Transverse colon (tissue), 4 donors: ENCODE measurements around the gene CLCNKB. TPM values are rescaled to one million over a fixed set of nuclear protein-coding genes. Genes with fewer than 3 reads are reported as not detected.
A peak's percentile ranks its signal among the peaks of the same experiment; 100 is the strongest.
"Not testable (repeated sequence)": the region's sequence is repeated elsewhere in the genome, so short reads cannot be mapped to it uniquely, and the experiment has no call there.

ENCODE experiments used
- DNase-seq: peaks from one replicate; pipeline ENCODE4 v3.0.0-alpha.2; 2019
- H3K27ac ChIP-seq, 4 donors: fragments of 200-600 bp; sonication (generic); 2 replicates each; pipeline ENCODE4 v1.5.1; 2016 to 2018; ENCODE audit warnings: inconsistent platforms in 4 of 4
- H3K27me3 ChIP-seq: fragments of 200-600 bp; sonication (generic); 2 replicates; pipeline ENCODE4 v1.5.1; 2017; ENCODE audit warnings: inconsistent platforms
- H3K36me3 ChIP-seq, 4 donors: fragments of 200-600 bp; sonication (generic); 2 replicates each; pipeline ENCODE4 v1.5.1; 2017 to 2019; ENCODE audit warnings: inconsistent platforms in 4 of 4
- H3K4me1 ChIP-seq, 4 donors: fragments of 200-600 bp; sonication (generic); 2 replicates each; pipeline ENCODE4 v1.5.1; 2017 to 2020; ENCODE audit warnings: inconsistent platforms in 4 of 4
- H3K4me3 ChIP-seq, 4 donors: fragments of 200-600 bp; sonication (generic); 1 replicate in 1 of 4; 2 replicates in 3 of 4; pipeline versions ENCODE4 v1.5.1 to v1.6.1; 2017 to 2019; ENCODE audit warnings: inconsistent platforms in 4 of 4
- H3K9me3 ChIP-seq, 2 donors: fragments of 200-600 bp; sonication (generic); 2 replicates each; pipeline ENCODE4 v1.5.1; 2017 to 2019; ENCODE audit warnings: inconsistent platforms in 2 of 2
- EP300 ChIP-seq: sonication (generic); formaldehyde crosslinking; IDR thresholded peaks from one replicate; pipeline ENCODE4 v1.6.1; 2017; ENCODE audit warnings: antibody characterized with exemption, low read depth
- POLR2A ChIP-seq: fragments of 450-650 bp; IDR thresholded peaks from one replicate; pipeline ENCODE4 v1.6.1; 2016; ENCODE audit warnings: antibody characterized with exemption, mild to moderate bottlenecking, moderate library complexity
- POLR2AphosphoS5 ChIP-seq, 3 donors: sonication (generic); formaldehyde crosslinking; IDR thresholded peaks; one replicate each; pipeline ENCODE4 v1.6.1; 2016; ENCODE audit warnings: antibody characterized with exemption in 3 of 3
- WGBS, 2 donors: methylation state at CpG; one replicate each; pipeline ENCODE4 v1.1.5; 2018; ENCODE audit warnings: low coverage in 1 of 2; 5-methylcytosine and 5-hydroxymethylcytosine counted together
- in situ Hi-C, 4 donors: fragments of 200-750 bp; cut with MboI; loops; one replicate each; pipeline versions ENCODE4 v1.15.0 to v1.15.1; 2017; ENCODE audit warnings: low sequenced_read_pairs in 3 of 4, low pct_ligation_motif_present in 1 of 4, low pct_unique_long_range_greater_than_20kb in 1 of 4
- intact Hi-C: fragments of 100-400 bp; cut with DNase I; formaldehyde crosslinking; loops from one replicate; pipeline ENCODE4 v1.15.1; 2023; ENCODE audit warnings: low total_unique reads
- total RNA-seq, 4 donors: library from RNA; depleted of rRNA; stranded (reverse); fragments of >200 nt; gene quantifications; one replicate each; pipeline ENCODE4 v1.1.0, GENCODE V29; 2016
- TF ChIP-seq, protein P1 (sequence below), 5 experiments: fragments of 200-600 bp in 3 of 5; fragments of 450-650 bp in 2 of 5; sonication (generic) in 3 of 5; IDR thresholded peaks; 1 replicate in 2 of 5; 2 replicates in 3 of 5; pipeline ENCODE4 v1.5.1; 2016 to 2017; ENCODE audit warnings: antibody characterized with exemption in 5 of 5, inconsistent platforms in 3 of 5, mild to moderate bottlenecking in 2 of 5, moderate library complexity in 1 of 5

Gene CLCNKB
- total RNA-seq, 4 donors from 2014 or later, result 0.48 to 1.1 TPM; not detected in 2

DNA sequence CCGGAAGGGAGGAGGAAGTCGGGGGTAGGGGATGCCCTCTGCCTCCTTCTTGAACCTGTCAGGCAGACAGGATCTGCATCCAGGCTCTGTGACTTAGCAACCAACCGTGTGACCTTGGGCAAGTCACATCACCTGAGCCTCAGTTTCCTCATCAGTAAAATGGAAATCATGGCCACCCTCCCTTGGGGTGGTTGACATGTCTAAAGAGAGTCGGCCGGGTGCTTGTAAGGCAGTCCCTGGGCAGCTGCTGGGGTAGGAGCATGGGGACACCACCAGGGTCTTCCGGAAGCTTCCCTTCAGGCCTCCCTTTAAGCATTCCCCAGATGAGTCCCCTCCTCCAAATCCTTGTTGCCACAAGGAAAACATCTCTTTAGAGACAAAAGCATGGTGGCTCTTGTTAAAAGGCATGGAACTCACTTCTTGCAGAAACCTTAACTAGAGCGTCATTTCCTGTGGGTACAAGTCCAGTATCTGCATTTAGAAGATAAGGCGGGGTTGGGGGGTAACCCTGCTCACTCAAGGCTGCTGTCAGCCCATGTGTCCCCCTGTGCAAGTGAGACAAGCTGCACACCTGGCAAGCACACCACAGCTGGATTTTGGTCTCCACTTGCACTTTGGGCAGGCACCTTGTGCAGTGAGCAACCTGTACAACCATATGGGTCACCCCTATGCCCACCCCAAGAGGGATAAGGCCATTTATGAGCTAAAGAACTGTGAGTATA is 10.4 kb downstream of the CLCNKB start:
- Histone ChIP-seq H3K4me3 (no peak overlapping the region), H3K36me3 (no peaks in the 10 kb centered on the region), H3K4me1 (peaks cover 0 to 7% (median 1%) of the 10 kb centered on the region in 4 donors), H3K27ac (no peak overlapping the region), H3K9me3 (no peaks in the 10 kb centered on the region), H3K27me3 (peaks cover 4% of the 10 kb centered on the region)
- DNase-seq, result no peak
- WGBS, 2 donors, result 57 to 86% methylated on average over 3 to 8 of the region's 8 CpGs
- TF ChIP-seq, protein P1, sequence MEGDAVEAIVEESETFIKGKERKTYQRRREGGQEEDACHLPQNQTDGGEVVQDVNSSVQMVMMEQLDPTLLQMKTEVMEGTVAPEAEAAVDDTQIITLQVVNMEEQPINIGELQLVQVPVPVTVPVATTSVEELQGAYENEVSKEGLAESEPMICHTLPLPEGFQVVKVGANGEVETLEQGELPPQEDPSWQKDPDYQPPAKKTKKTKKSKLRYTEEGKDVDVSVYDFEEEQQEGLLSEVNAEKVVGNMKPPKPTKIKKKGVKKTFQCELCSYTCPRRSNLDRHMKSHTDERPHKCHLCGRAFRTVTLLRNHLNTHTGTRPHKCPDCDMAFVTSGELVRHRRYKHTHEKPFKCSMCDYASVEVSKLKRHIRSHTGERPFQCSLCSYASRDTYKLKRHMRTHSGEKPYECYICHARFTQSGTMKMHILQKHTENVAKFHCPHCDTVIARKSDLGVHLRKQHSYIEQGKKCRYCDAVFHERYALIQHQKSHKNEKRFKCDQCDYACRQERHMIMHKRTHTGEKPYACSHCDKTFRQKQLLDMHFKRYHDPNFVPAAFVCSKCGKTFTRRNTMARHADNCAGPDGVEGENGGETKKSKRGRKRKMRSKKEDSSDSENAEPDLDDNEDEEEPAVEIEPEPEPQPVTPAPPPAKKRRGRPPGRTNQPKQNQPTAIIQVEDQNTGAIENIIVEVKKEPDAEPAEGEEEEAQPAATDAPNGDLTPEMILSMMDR (IDR thresholded peaks at IDR 0.05), result no peak
- in situ Hi-C loops (no loop called here), intact Hi-C loops (loop anchor here (10.0 kb wide), 1 partner anchor 259 kb away; no protein-coding TSS in a partner anchor)

DNA sequence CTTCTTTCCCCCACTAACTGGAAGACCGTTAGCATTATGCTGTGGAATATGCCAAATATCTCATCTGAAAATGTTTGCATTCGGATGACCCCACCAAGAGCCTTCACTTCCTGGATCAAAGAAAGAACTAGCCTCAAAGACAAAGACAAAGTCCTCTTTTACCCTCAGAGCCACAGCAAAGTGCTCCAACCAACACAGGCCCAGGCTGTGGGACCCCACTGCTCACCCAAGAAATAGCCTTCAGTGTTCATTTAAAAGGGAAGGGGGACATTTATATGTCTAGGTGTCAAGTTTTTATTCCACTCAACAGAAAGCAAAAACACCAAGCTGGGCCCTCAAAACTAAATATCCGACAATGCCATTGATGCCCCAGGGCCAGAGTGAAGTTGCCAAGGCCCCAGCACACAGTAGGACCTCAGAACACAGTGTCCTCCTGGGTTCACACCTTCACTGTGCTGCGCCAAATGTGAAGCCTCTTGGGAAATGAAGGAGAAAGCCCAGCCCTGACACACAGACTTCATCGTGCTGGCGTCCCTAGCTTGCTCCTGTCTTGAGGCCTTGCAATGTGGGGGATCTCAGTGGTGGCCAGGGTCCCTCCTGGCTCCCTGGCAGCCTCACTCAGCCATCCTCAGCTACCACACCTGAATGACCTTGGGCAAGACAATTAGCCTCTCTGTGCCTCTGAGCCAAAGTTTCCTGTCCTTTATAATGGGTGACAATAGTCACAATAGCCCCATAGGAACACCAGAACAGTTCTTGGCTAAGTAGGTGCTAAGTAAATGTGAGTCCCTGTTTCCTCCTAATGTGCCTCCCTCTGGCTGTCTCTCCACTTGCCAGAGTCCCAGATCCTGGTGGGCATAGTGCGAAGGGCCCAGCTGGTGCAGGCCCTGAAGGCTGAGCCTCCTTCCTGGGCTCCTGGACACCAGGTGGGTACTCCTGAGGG is 11.3 kb downstream of the CLCNKB start:
- no peak overlapping the region for H3K27ac ChIP-seq
- in situ Hi-C loops (no loop called here), intact Hi-C loops (loop anchor here (10.0 kb wide), 1 partner anchor 260 kb away; no protein-coding TSS in a partner anchor)
- TF ChIP-seq POLR2A, result no peak
- no peak for TF ChIP-seq EP300
- no peak for TF ChIP-seq POLR2AphosphoS5 (IDR thresholded peaks at IDR 0.05)
- TF ChIP-seq, protein P1 (IDR thresholded peaks at IDR 0.05), result no peak
- H3K36me3 ChIP-seq, result no peaks in the 10 kb centered on the region
- H3K4me1 ChIP-seq, result peaks cover 0 to 5% (median 0%) of the 10 kb centered on the region in 4 donors
- no peak for DNase-seq
- H3K4me3 ChIP-seq, result no peak overlapping the region
- peaks cover 4% of the 10 kb centered on the region for H3K27me3 ChIP-seq
- H3K9me3 ChIP-seq, result no peaks in the 10 kb centered on the region
- 70 to 79% methylated on average over 2 to 7 of the region's 7 CpGs for WGBS, 2 donors

DNA sequence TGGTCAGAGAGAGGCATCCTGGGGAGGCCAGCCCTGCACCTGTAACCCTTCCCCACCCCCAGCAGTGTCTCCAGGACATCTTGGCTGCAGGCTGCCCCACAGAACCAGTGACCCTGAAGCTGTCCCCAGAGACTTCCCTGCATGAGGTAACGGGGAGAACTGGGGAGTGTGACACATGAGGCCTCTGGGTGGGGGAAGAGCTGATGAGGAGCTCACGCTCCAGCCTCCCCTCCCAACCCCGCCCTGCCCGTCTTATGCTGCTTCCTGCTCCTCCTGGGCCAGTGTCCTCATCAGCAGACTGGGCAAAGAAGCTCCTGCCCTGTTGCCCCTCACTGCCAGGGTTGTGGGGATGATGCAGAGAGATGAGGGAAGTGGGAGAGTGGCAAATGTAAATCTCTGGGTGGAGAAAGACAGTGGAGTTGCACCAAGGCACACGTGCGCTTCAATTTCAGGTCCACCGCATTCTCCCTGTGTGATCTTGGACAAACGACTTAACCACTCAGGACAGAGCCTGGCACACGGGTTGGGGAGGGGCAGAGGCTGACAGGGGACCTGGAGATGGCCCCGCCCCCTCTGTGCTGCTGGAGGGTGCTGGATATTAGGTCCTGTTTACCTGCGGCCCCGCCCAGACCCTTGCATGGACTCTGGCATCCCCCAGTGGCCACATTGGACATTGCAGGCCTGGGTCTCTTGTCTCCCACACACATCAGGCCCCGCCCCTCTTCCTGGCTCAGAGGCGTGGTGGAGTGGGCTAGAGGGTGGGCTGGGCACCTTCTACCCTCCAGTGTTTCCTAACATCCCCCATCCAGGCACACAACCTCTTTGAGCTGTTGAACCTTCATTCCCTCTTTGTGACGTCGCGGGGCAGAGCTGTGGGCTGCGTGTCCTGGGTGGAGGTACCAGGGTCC is 12.3 kb downstream of the CLCNKB start:
- no peak overlapping the region for H3K4me3 ChIP-seq
- H3K36me3 ChIP-seq, result no peaks in the 10 kb centered on the region
- H3K9me3 ChIP-seq, result no peaks in the 10 kb centered on the region
- 41% methylated on average over 16 of the region's 18 CpGs; no CpG with 5 or more reads in 1 of the 2 donors for WGBS, 2 donors
- peaks cover 4% of the 10 kb centered on the region for H3K27me3 ChIP-seq
- in situ Hi-C loops (no loop called here), intact Hi-C loops (loop anchor here (2.0 to 10.0 kb wide), 2 partner anchors 47 to 261 kb away; no protein-coding TSS in a partner anchor)
- TF ChIP-seq, protein P1 (IDR thresholded peaks at IDR 0.05), result peak; percentile 87 to 99 (median 96)
- no peak for TF ChIP-seq POLR2AphosphoS5 (IDR thresholded peaks at IDR 0.05)
- no peak for TF ChIP-seq EP300
- no peak for TF ChIP-seq POLR2A
- H3K4me1 ChIP-seq, result peaks cover 0 to 5% (median 0%) of the 10 kb centered on the region in 4 donors
- no peak overlapping the region for H3K27ac ChIP-seq
- DNase-seq, result peak; percentile 92

DNA sequence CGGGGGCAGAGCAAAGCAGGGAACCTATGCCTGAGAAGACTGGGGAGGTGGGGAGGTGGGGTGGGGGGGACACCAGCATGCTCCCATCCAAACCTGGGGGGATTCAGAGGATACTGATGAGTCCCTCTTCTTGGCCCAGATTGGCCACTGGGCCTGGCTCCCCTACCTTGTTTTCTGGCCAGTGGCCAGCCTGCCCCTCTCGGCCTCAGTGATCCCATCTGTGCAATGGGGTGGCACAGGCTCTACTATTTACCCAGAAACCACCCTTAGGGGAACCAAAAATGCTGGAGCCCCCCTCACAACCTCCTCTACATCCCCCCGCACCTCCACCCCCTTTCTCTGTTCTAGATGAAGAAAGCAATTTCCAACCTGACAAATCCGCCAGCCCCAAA is 12.9 kb downstream of the CLCNKB start:
- in situ Hi-C loops, H3K4me3 ChIP-seq, H3K27ac ChIP-seq, H3K27me3 ChIP-seq, H3K9me3 ChIP-seq, H3K4me1 ChIP-seq, DNase-seq, H3K36me3 ChIP-seq: not testable (repeated sequence)
- intact Hi-C loops, result loop anchor here (2.0 to 10.0 kb wide), 2 partner anchors 48 to 262 kb away; no protein-coding TSS in a partner anchor
- WGBS, 2 donors, result 54% methylated on average over 3 of the region's 4 CpGs; no CpG with 5 or more reads in 1 of the 2 donors

DNA sequence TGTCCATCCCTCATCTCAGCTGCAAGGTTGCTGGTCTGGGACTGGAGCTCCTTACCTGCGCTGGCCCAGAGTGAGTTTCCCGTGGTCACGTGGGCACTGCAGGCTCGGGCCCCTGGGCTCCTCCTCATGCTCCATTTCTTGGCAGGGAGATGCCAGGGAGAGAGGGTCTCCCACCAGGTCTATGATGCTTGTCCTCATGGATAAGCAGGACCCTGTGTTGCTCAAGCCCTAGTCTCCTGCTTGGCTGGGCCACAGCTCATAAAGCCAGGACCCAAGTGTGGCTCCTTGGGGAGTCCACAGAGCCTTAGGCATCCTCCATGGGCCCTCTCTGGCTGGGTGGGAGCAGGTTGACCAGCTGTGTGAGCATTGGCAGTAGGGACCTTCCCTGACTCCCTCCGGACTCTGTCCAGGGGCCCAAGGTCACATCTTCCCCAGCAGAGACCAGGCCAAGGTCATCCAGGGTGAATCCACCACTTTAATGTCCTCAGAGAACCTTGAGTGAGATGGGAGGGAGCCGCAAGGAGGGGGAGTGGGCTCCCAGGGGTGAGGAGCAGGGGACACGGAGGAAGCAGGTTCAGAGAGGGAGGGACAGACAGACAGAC is 13.8 kb downstream of the CLCNKB start:
- DNase-seq, H3K9me3 ChIP-seq, H3K27me3 ChIP-seq, in situ Hi-C loops, H3K4me3 ChIP-seq, H3K36me3 ChIP-seq, H3K4me1 ChIP-seq, H3K27ac ChIP-seq: not testable (repeated sequence)
- intact Hi-C loops, result loop anchor here (2.0 to 10.0 kb wide), 2 partner anchors 49 to 263 kb away; no protein-coding TSS in a partner anchor
- 76% methylated on average over 7 of the region's 7 CpGs; no CpG with 5 or more reads in 1 of the 2 donors for WGBS, 2 donors

DNA sequence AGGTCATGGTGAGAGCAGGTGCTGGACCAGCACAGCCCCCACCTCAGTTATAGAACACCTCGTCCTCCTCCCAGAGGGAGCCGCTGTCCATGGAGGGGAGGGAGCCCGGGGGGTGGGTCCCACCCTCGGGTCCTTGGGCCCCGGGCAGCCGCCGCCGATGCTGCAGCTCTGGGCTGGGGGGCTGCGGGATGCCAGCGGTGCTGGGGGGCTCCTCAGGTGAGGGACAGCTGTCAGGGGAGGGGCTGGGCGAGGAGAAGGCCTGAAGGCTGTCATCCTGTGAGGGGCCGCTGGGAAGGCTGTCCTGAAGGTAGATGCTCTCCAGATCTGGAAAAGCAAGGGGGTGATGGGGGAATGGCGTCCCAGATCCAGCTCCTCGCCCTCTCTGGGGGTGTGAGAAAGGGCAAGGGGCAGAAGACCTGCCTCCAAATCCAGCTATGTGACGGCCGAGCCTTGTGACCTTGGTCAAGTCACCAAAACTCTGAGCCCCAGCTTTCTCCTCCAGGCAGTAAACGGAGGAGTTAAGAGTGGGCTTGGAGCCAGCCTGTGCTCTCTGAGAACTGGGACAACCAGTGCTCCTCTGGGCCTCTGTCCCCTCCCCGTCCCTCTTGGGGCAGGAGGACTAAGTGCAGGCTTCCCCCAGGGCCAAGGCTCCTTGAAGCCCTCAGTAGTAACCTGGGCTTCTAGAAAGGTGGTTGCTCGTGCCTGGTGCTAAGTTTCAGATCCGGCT is 15.0 kb downstream of the CLCNKB start:
- DNase-seq, H3K4me3 ChIP-seq, H3K27ac ChIP-seq, H3K4me1 ChIP-seq, H3K36me3 ChIP-seq, in situ Hi-C loops, H3K9me3 ChIP-seq, H3K27me3 ChIP-seq: not testable (repeated sequence)
- 68% methylated on average over 14 of the region's 20 CpGs; no CpG with 5 or more reads in 1 of the 2 donors for WGBS, 2 donors
- intact Hi-C loops, result loop anchor here (10.0 kb wide), 1 partner anchor 264 kb away; no protein-coding TSS in a partner anchor
